T-helper 2 cell treated with Interferon-gamma antibody and Interleukin-4, amounts not matched to agents 100 ng/mL and 5 ng/mL, for 36 hours (primary cell): ENCODE results near the gene DDX6. TPM values are rescaled to one million over a fixed set of nuclear protein-coding genes. Genes with fewer than 3 reads are reported as not detected.

ENCODE experiments used
- intact Hi-C: fragments of 100-400 bp; cut with micrococcal nuclease; formaldehyde crosslinking; loops from one replicate; pipeline ENCODE4 v1.15.1; 2023
- total RNA-seq: library from RNA; stranded (reverse); gene quantifications from 2 replicates; pipeline ENCODE4 v1.2.3, GENCODE V29; 2022

DDX6 gene
- total RNA-seq, 1 donor from 2014 or later = 142 TPM

DNA sequence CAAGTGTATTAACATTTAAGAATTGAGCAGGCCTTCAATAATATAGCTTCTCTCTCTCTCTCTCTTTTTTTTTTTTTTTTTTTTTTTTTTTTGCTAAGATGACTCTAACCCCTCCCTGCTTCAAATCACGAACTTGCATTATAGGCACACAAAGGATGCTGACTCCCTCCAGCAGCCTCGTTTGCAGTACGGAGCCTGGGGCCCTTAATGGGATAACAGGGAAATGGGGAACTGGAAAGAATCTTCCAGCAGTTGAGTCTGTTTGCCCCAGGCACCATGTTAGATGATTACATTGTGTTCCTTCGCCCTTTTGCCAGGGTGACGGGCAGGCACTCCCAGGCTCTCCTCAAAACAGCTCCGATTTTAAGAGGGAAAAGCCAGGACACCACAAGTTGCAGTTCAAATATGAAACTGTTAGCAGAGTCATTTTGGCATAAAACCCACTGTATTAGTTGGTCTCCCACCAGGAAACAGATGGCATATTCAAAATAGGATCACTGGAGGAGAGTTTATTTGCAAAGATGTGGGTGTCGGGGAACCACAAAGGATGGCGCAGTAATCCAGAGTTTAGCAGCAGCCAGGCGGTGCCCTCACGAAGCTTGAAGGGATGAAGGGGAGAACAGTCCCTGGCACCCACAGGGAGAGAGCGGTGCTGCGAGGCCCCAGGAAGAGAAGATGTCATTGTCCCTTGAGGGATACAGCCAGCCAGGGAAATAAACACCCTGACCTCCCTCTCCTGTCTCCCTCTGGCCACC is 85.0 kb downstream of the DDX6 start:
- intact Hi-C loops = no loop called here

DNA sequence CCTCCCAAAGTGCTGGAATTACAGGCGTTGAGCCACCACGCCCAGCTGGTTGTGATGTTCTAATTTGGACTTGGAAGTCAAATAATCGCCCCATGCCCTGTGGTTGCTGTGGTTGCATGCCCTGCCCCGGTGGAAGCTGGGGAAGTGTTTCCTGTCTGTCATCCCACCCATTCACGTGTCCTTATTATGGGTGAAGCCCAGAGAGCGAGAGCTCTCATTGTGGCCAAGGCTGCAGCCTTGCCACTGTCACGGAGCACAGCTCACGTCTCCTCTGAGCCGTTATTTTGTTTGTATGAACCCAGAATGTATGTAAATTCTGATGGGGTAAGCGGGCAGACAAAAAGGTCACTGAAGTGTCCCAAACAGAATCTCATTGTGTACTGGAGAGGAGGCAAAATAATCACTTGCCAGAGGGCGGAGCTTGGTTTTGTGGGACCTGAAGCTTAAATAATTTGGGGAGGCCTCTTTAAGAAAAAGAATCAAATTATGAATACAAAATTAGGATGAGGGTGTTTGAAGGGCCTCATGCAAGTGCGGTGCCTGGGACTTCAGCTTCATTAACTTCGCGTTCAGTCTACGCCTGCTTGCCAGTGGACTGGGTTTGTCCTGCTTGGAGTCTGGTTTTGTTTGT is 85.7 kb downstream of the DDX6 start:
- intact Hi-C loops = no loop called here

DNA sequence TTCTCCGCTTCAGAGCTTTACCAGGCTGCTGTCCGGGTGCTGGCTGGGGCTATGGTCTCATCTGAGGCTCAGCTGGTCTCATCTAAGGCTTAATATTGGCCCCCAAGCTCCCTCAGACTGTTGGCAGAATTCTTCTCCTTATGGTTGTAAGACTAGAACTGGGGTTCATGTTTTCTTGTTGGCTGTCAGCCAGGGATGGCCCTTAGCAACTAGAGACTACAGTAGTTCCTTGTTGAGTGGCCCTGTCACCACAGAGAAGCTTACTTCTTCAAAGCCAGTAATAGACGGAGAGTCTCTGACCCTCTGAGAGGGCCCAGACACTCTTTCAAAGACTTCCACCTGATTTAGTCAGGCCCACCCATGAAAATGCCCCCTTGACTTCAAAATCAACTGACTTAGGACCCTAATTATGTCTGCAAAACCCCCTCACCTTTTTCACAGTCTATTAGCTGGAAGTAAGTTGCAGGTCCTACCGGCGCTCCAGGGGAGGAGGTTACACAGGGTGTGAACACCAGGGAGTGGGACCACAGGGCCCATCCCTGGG is 87.3 kb downstream of the DDX6 start:
- intact Hi-C loops = no loop called here

DNA sequence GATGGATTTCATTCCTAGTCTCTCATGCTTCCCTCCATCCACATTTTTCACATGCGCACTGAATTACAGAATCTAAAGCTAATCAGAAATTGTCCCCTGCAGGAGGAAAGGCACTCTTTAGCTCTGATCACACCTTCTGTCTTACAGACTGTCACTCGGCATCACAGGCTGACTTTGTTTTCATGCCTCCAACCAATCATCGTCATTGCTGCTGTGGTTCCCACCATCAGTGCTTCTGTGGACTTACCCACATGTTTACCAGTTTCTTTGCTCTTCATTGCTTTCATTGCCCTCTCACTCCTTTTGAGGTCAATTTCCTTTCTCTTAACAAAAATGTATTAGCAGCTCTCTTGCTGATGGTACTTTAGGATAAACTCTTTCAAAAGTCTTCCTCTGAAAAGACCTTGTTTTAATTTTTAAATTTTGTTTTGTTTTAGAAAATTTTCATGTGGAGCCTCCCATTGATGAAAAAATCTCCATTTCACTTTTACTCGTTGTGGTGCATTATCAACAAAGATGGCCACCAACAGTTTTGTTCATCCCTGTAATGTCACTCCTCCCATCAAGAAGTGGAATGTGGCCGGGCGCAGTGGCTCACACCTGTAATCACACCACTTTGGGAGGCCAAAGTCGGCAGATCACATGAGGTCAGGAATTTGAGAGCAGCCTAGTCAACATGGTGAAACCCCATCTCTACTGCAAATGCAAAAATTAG is 91.3 kb downstream of the DDX6 start:
- intact Hi-C loops = no loop called here

Other genes with a start within 250 kb of the DDX6 start
- gene IFT46, start 225.2 kb downstream of the DDX6 start, total RNA-seq = 9.1 and 9.7 TPM in 2 replicates
- 105 and 110 TPM in 2 replicates for gene ARCN1, start 218.8 kb downstream of the DDX6 start, total RNA-seq
- gene PHLDB1, start 183.5 kb downstream of the DDX6 start, total RNA-seq = 0.34 and 0.36 TPM in 2 replicates
- gene TREH, start 111.5 kb downstream of the DDX6 start, total RNA-seq = not detected in 2 replicates
- 0.30 and 0.41 TPM in 2 replicates for gene CXCR5, start 92.7 kb upstream of the DDX6 start, total RNA-seq
- gene BCL9L, start 134.8 kb upstream of the DDX6 start, total RNA-seq = 54.8 and 56.5 TPM in 2 replicates
- gene UPK2, start 165.1 kb upstream of the DDX6 start, total RNA-seq = not detected in 2 replicates
- gene FOXR1, start 180.6 kb upstream of the DDX6 start, total RNA-seq = not detected in 2 replicates
- 51.2 and 52.3 TPM in 2 replicates for gene CENATAC, start 207.0 kb upstream of the DDX6 start, total RNA-seq
- gene RPS25, start 227.2 kb upstream of the DDX6 start, total RNA-seq = 1,476 and 1,513 TPM in 2 replicates
- gene TRAPPC4, start 227.6 kb upstream of the DDX6 start, total RNA-seq = 82.3 and 86.6 TPM in 2 replicates
- 21.7 and 24.1 TPM in 2 replicates for gene SLC37A4, start 239.7 kb upstream of the DDX6 start, total RNA-seq